A673 (cell line): ENCODE data around the gene KCNA3. TPM values are rescaled to one million over a fixed set of nuclear protein-coding genes. Genes with fewer than 3 reads are reported as not detected.

Experiments used
- BruUV-seq: library from RNA; stranded (reverse); fragments of 400-500 nt; replicated peaks from 2 replicates; lab custom pipeline; 2021; lab: Mats Ljungman, UMichigan
- CTCF ChIA-PET: fragments of 300-600 bp; sonication (Branson Sonifier 250); formaldehyde crosslinking; loops from one replicate; lab custom pipeline; 2022; ENCODE audit warnings: antibody characterized with exemption; lab: Charles Lee
- POLR2A ChIA-PET: fragments of 300-600 bp; sonication (Branson Sonifier 250); formaldehyde crosslinking; loops from one replicate; lab custom pipeline; 2022; ENCODE audit warnings: antibody characterized with exemption; ENCODE audit not compliant: low non-redundant PET; lab: Charles Lee
- DNase-seq: peaks from one replicate; pipeline ENCODE4 v3.0.0-alpha.2; 2015; ENCODE audit warnings: low spot score
- H3K27ac ChIP-seq: fragments of 200-600 bp; sonication (generic); 2 replicates; pipeline ENCODE4 v1.5.1; 2016; ENCODE audit warnings: mixed run types, low read depth, mild to moderate bottlenecking, mixed read lengths, antibody characterized with exemption, low read length; ENCODE audit not compliant: poor library complexity, severe bottlenecking
- H3K27me3 ChIP-seq: fragments of 200-600 bp; sonication (generic); replicated peaks from 2 replicates; pipeline ENCODE4 v1.6.1; 2017; ENCODE audit warnings: mixed run types, low read depth, mild to moderate bottlenecking, mixed read lengths, antibody characterized with exemption, low read length; ENCODE audit not compliant: insufficient read depth, poor library complexity
- H3K36me3 ChIP-seq: fragments of 200-600 bp; sonication (generic); 2 replicates; pipeline ENCODE4 v1.6.1; 2016; ENCODE audit warnings: mixed run types, mild to moderate bottlenecking, mixed read lengths, antibody characterized with exemption, low read length; ENCODE audit not compliant: insufficient read depth, poor library complexity, severe bottlenecking
- H3K4me1 ChIP-seq: fragments of 200-600 bp; sonication (generic); 2 replicates; pipeline ENCODE4 v1.6.1; 2017; ENCODE audit warnings: mixed run types, mild to moderate bottlenecking, mixed read lengths, antibody characterized with exemption, low read length; ENCODE audit not compliant: insufficient read depth, poor library complexity, severe bottlenecking
- H3K4me3 ChIP-seq: fragments of 200-600 bp; sonication (generic); 2 replicates; pipeline ENCODE4 v1.5.1; 2016; ENCODE audit warnings: low read depth, mixed run types, mild to moderate bottlenecking, mixed read lengths, low read length; ENCODE audit not compliant: poor library complexity, severe bottlenecking
- H3K9me3 ChIP-seq: fragments of 200-600 bp; sonication (generic); 2 replicates; pipeline ENCODE4 v1.6.1; 2016; ENCODE audit warnings: mixed run types, low read depth, mild to moderate bottlenecking, mixed read lengths, antibody characterized with exemption, low read length; ENCODE audit not compliant: poor library complexity, severe bottlenecking
- CTCF ChIP-seq: fragments of 300-800, 200-600 bp; sonication (generic); conservative IDR thresholded peaks from 2 replicates; pipeline ENCODE4 v1.5.1; 2017; ENCODE audit warnings: low read depth, mild to moderate bottlenecking, antibody characterized with exemption, low read length, moderate library complexity, mixed read lengths
- EZH2 ChIP-seq: fragments of 200-600 bp; sonication (generic); IDR thresholded peaks from 2 replicates; pipeline ENCODE4 v1.6.1; 2017; ENCODE audit warnings: borderline replicate concordance, low read depth, mild to moderate bottlenecking, mixed read lengths, antibody characterized with exemption, low read length; ENCODE audit not compliant: poor library complexity, severe bottlenecking
- intact Hi-C: fragments of 100-400 bp; cut with micrococcal nuclease; formaldehyde crosslinking; loops from one replicate; pipeline ENCODE4 v1.10.0; 2022; ENCODE audit not compliant: unreplicated experiment
- total RNA-seq: library from RNA; stranded (reverse); gene quantifications from 2 replicates; pipeline ENCODE4 v1.2.3, GENCODE V29; 2021

Gene KCNA3
- total RNA-seq, 1 experiment from 2014 or later = 0.43 TPM

GRCh38 chr1:110645211-110645610, 29.5 kb downstream of the KCNA3 start:
- intact Hi-C loops = no loop called here
- peaks cover 10% of the 10 kb centered on the region for H3K27me3 ChIP-seq
- POLR2A ChIA-PET = no interaction called here
- DNase-seq = peak; percentile 26
- BruUV-seq = no TSS peak
- H3K36me3 ChIP-seq = no peaks in the 10 kb centered on the region
- TF ChIP-seq CTCF = no peak
- no peak for TF ChIP-seq EZH2
- no peaks in the 10 kb centered on the region for H3K9me3 ChIP-seq
- peak overlapping the region; percentile 56 for H3K27ac ChIP-seq
- no peak overlapping the region for H3K4me3 ChIP-seq
- peaks cover 52% of the 10 kb centered on the region for H3K4me1 ChIP-seq
- CTCF ChIA-PET = no interaction called here

- peak; percentile 51 for DNase-seq
- no peak overlapping the region for H3K4me3 ChIP-seq
- no TSS peak for BruUV-seq
- intact Hi-C loops = no loop called here
- POLR2A ChIA-PET = no interaction called here
- H3K27me3 ChIP-seq = peaks cover under 1% of the 10 kb centered on the region
- TF ChIP-seq EZH2 = no peak
- TF ChIP-seq CTCF = no peak
- CTCF ChIA-PET = no interaction called here
- H3K9me3 ChIP-seq = no peaks in the 10 kb centered on the region
- no peak overlapping the region for H3K27ac ChIP-seq
- no peaks in the 10 kb centered on the region for H3K36me3 ChIP-seq
- H3K4me1 ChIP-seq = peaks cover 52% of the 10 kb centered on the region
These were observed 30.8 kb downstream of the KCNA3 start for GRCh38 chr1:110643879-110644472.

GRCh38 chr1:110639724-110640386, 34.9 kb downstream of the KCNA3 start:
- Histone ChIP-seq H3K4me3 (no peak overlapping the region), H3K36me3 (no peaks in the 10 kb centered on the region), H3K27ac (no peak overlapping the region), H3K27me3 (no peaks in the 10 kb centered on the region), H3K4me1 (peaks cover 17% of the 10 kb centered on the region), H3K9me3 (no peaks in the 10 kb centered on the region)
- CTCF ChIA-PET = no interaction called here
- TF ChIP-seq EZH2 (no peak), CTCF (no peak)
- no TSS peak for BruUV-seq
- intact Hi-C loops = no loop called here
- no peak for DNase-seq
- POLR2A ChIA-PET = no interaction called here
